Measurements from ENCODE around the gene KRT12. TPM values are rescaled to one million over a fixed set of nuclear protein-coding genes. Genes with fewer than 3 reads are reported as not detected.

KRT12 gene
- total and polyA plus RNA-seq, 9 of the 15 experiments (the other 6 are each of a cell fraction or from before 2014, with no cell fraction given), result 0.18 to 7.0 (median 2.2) TPM

DNA sequence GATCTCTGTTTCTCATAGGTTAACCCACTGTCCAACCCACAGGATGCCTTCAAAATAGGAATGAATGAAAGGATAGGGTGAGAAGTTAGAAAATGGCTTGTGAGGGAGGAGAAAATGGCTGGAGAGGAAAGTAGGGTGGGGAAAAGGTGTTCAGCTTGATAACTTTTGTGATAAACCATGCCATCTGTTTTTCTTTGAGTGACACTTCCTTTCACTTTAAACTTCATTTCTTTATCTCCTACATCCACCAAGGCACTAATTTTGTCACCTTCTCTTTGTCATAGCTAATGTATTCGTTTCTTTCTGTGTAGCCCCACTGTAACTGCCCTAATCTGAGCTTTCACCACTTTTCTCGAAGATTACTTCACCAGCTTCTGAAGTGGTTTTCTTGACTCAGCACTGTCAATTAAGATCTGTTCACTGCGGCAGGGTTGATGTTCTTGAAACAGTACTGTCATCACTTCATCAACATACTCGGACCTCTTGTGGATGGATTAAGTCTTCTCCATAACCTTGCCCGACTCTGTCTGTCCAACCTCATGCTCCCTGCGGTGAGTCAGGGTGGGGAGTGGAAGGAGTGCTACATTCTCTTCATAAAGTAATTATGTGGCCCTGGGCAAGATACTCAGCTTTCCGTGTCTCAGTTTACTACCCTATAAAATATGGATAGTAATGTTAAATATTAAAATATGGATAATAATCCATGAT is 39.1 kb downstream of the KRT12 start (continued):
- TF ChIP-seq STAT5A (IDR thresholded peaks at IDR 0.05; ENCODE audit: borderline replicate concordance, low read length) (peak; percentile 94), PHB (CRISPR knock-in tag; IDR thresholded peaks at IDR 0.05) (no peak), PREB (CRISPR knock-in tag; IDR thresholded peaks at IDR 0.05) (no peak), BRD9 (IDR thresholded peaks at IDR 0.05; ENCODE audit: low read depth, partially characterized antibody) (peak; percentile 88), TRIM28 (IDR thresholded peaks at IDR 0.05) (peak; percentile 81), NFE2L1 (tag; IDR thresholded peaks at IDR 0.05; ENCODE audit: borderline replicate concordance, low read depth) (no peak), MAZ (CRISPR knock-in tag; conservative IDR thresholded peaks at IDR 0.05 in 1 of 2, IDR thresholded peaks at IDR 0.05 in 1 of 2) (peak in 1 of 2 experiments; percentile 79; a peak in 1 of 4 replicates), ZNF778 (CRISPR knock-in tag; IDR thresholded peaks at IDR 0.05) (no peak), HMGN3 (IDR thresholded peaks at IDR 0.05; ENCODE audit: borderline replicate concordance, extremely low read depth, insufficient read length, low read depth, low read length) (peak; percentile 97), GABPA (tag; conservative IDR thresholded peaks at IDR 0.05; ENCODE audit: low read depth) (peak; percentile 52), BRCA1 (IDR thresholded peaks at IDR 0.05) (no peak), BRCA1 (CRISPR knock-in tag; IDR thresholded peaks at IDR 0.05) (no peak)
- TF ChIP-seq, protein P1, sequence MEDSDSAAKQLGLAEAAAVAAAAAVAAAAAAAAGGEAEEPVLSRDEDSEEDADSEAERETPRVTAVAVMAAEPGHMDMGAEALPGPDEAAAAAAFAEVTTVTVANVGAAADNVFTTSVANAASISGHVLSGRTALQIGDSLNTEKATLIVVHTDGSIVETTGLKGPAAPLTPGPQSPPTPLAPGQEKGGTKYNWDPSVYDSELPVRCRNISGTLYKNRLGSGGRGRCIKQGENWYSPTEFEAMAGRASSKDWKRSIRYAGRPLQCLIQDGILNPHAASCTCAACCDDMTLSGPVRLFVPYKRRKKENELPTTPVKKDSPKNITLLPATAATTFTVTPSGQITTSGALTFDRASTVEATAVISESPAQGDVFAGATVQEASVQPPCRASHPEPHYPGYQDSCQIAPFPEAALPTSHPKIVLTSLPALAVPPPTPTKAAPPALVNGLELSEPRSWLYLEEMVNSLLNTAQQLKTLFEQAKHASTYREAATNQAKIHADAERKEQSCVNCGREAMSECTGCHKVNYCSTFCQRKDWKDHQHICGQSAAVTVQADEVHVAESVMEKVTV (CRISPR knock-in tag; IDR thresholded peaks at IDR 0.05), result no peak
- TF ChIP-seq, protein P2, sequence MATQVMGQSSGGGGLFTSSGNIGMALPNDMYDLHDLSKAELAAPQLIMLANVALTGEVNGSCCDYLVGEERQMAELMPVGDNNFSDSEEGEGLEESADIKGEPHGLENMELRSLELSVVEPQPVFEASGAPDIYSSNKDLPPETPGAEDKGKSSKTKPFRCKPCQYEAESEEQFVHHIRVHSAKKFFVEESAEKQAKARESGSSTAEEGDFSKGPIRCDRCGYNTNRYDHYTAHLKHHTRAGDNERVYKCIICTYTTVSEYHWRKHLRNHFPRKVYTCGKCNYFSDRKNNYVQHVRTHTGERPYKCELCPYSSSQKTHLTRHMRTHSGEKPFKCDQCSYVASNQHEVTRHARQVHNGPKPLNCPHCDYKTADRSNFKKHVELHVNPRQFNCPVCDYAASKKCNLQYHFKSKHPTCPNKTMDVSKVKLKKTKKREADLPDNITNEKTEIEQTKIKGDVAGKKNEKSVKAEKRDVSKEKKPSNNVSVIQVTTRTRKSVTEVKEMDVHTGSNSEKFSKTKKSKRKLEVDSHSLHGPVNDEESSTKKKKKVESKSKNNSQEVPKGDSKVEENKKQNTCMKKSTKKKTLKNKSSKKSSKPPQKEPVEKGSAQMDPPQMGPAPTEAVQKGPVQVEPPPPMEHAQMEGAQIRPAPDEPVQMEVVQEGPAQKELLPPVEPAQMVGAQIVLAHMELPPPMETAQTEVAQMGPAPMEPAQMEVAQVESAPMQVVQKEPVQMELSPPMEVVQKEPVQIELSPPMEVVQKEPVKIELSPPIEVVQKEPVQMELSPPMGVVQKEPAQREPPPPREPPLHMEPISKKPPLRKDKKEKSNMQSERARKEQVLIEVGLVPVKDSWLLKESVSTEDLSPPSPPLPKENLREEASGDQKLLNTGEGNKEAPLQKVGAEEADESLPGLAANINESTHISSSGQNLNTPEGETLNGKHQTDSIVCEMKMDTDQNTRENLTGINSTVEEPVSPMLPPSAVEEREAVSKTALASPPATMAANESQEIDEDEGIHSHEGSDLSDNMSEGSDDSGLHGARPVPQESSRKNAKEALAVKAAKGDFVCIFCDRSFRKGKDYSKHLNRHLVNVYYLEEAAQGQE (IDR thresholded peaks at IDR 0.05; ENCODE audit: borderline replicate concordance), result no peak; the same call in 1 of the 2 replicates
- TF ChIP-seq, protein P2 (CRISPR knock-in tag; IDR thresholded peaks at IDR 0.05; ENCODE audit: low read depth), result no peak
